NOMO-1 treated with DMSO at 0.1 percent for 48 hours (cell line): Measurements from ENCODE around the gene EIF6.
"Not testable (repeated sequence)": the region's sequence is repeated elsewhere in the genome, so short reads cannot be mapped to it uniquely, and the experiment has no call there.

Experiments used
- DNase-seq: peaks from one replicate; lab custom pipeline; 2025; ENCODE audit not compliant: unreplicated experiment; lab: John Stamatoyannopoulos, UW

Gene EIF6

GRCh38 chr20:35284267-35284991 is at the start of gene EIF6:
EIF6 (minus strand) TSS chr20:35284772; CDS start chr20:35284487, 285 bp downstream.
- peak; percentile 86 for DNase-seq

- DNase-seq: no peak
These were observed 49.0 kb upstream of the EIF6 start for GRCh38 chr20:35333606-35334005.

DNA sequence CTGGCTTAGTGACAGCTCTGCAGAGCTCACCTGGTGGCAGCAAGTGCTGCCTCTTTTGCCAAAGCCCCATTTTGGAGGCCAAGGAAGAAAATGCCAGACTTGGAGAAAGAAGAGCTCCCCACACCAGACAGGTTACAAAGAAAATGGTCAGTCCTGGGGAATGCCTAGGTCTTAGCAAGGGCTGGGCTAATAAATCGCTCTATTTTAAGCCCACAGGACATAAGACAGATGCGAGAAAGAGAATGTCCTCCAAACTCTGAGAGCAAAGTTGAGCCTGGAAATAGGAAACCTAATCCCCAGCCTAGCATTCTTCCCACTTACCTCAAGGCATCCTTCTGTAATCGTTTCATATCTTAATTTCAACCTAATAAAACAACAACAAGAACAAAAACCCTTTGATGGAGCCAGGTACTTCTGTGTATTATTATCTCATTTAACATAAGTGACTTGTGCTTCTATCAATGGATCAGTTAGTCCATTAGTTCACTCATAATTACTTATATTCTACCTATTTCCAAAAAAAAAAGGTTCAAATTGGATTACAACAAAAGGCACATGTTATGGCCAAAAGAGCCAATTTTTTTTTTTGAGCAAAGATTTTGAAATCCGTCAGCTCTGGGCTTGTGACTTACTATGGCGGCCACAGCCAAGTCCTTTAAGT is 48.1 kb upstream of the EIF6 start:
- no peak for DNase-seq

DNA sequence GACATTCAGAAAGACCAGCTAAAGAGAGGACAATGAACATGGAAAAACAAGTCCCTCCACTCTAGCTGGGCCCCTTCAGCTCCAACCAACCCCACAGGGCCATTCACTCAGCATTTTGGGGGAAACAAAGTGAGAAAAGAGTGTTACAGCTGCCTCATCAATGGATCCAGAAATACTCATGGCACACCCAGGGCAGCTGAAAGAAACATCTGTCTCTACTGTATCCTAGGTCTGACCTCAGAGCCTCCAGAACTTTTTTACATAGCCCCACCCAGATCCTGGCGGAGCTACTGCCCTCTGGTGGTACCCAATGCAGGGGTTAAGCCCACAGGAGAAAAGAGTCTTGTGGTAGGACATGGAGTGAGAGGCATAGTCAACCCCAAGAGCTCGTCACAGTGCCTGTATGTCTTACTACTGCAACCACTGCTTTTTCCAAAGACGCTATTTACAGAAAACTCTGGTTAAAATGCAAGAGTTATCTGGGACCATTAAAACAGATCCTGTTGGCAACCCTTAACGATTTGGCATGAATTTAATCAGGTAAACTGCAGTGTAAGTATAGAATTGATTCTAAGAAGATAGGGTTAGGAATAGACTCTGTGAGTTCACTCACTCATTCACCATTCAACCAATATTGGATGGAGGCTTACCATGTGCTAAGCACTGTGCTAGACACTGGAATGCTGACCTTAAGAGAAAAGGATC is 45.0 kb upstream of the EIF6 start:
- DNase-seq: peak; percentile 63

DNA sequence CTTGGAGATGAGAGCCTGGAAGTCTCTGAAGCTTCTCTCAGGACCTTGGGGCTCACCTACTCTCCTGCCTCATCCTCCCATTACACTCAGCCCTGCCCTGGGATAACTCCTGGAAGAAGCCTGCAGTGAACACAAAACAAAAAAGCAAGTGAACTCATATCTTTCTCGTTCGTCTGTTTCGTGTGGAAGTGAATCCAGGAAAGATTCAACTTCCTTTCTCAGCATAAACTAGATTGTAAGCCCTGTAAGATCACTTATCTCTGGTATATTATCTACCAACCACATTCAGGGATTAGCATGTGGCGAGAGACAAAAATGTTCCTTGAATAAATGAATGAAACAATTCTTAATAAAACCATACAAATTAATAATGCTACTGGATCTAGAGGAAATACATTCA is 44.1 kb upstream of the EIF6 start:
- DNase-seq: no peak

GRCh38 chr20:35328095-35328685 is 43.6 kb upstream of the EIF6 start:
- DNase-seq: no peak

GRCh38 chr20:35327074-35327976 is 42.8 kb upstream of the EIF6 start:
- no peak for DNase-seq

DNA sequence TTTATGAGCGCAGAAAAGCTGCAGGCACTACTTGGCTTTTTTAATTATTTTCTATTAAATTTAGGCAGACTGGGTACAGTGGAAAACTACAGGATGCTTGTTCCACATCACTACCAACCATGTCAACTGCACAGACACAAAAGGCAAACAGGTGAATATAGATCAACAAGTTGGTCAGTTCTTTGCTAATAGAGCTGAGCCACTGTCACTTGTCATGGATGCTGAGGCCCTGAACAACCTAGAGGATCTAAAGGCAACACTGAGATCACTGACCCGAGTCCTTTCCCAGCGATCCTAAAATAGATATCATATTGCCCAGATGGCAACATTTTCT is 42.1 kb upstream of the EIF6 start:
- DNase-seq: no peak

DNA sequence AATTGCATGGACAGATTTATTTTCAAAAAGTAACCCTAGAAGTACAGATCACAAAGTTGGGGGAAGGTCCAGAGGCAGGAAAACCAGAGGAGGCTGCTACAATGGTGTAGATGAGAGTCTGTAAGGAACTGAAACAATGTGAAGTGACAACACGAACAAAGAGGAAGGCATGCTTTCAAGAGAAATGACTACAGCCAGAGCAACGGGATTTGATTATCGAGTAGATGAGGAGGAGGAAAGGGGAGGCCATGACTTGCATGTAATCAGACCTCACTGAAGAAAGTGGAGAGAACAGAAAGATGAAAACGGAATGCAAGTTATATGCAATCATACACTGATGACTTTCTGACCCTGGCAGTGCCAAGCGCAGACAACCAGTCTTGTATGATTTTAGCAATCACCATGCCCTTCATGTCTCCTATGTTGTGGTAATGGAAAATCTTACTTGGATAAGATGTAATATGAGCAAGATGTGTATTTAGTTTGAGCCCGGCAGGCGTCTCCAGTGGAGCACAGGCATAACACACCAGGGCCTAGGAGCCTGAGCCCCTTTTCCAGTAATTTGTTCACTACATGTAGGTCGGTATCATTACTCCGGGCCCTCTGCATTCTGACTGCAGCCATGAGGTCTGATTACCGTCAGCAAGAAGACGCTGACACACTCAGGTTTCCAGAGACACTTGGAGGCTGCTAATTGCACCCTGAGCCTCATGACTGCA is 41.6 kb upstream of the EIF6 start:
- DNase-seq: peak; percentile 80

DNA sequence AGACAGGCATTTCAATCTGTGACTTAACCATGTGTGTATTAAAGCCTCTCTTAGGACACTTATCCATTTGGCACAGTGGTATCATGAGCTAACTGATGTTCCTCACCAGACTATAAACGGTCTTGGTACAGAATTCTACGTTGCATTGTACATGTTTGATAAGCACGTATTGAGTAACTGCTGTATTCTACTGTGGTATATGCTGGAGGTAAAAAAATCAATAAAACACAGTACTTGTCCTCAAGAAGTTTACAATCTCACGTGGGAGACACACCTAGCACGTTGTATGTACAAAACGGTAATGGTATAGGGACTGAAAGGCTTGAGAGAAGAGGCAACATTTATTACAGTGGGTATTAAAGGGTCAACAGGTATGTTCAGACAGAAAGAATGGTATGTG is 40.8 kb upstream of the EIF6 start:
- DNase-seq: no peak

DNA sequence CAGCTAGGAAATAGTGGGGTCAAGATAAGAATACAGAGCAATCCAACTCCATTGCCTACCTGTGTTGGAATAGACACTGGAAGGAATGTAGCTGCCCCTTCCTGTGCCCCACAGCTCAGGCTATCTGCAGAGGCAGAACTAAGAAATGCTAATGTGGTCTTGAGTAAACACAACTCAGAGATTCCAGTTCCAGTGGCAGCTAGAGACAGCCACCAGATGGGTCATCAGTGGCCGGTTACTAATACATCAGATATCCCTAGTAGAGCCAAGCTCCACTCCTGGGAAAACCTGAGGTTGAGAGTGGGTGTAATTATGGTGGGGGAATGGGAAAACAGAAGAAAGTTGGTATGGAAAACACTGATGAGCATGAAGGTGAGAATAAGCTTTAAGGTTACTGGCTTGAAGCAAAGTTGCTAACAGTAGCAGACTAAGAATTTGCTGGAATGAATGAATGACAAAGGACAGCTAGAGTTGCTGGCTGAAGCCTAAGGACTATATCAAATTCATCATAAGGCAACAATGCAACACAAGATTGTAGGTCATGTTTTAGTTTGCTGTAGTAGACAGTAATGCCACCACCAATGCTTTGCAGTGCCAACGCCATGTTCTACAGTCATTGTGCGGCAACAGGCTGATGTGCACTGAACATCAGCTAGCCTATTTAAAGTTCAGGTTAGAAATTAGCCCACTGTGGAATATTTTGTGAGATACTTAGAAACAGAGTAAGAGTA is 36.0 kb upstream of the EIF6 start:
- no peak for DNase-seq

DNA sequence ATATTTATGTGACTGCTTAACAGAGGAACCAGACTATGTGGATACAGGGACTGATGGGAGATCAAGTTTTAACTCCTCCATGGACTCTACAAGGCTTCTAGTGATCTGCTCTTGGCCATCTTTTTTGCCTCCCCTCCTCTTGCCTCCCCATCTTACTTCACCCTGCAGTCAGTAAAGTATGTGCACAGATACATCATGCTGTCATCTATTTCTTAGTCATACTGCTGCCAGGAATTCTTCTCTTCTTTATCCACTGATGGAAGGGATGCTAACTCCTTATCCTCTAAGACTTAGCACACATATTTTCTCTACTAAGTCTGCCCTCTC is 35.3 kb upstream of the EIF6 start:
- no peak for DNase-seq

- DNase-seq: no peak
These were observed 34.8 kb upstream of the EIF6 start for GRCh38 chr20:35319192-35319870.

DNA sequence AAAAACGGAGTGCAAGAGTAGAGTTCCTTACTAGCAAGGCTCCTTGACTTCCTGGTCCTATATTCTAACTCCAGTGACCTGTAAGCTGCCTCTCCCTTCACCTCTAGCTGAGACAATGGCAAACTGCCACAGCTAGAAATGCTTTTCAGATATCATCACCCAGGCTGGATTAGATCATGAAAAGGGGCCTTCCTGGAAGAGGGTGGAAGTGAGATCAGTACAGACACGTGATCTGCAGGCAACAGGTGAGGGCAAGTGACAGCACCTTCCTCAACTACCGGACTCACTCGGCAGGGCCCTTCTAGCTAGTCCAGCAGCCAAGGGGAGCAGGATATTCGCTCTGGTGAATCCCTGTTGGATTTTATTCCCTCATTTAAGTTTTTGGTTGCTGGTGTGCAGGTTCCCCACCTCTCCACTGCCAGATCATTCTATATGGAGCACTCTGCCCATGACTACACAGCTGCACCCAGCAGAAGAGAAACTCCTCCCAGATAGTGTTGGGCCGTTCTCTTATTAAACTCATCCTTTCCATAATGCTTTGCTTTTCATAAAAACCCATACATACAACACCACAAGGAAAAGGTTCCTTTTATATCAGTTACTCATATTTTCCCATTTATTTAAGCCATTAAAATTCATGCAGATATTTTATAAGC is 34.1 kb upstream of the EIF6 start:
- no peak for DNase-seq

DNA sequence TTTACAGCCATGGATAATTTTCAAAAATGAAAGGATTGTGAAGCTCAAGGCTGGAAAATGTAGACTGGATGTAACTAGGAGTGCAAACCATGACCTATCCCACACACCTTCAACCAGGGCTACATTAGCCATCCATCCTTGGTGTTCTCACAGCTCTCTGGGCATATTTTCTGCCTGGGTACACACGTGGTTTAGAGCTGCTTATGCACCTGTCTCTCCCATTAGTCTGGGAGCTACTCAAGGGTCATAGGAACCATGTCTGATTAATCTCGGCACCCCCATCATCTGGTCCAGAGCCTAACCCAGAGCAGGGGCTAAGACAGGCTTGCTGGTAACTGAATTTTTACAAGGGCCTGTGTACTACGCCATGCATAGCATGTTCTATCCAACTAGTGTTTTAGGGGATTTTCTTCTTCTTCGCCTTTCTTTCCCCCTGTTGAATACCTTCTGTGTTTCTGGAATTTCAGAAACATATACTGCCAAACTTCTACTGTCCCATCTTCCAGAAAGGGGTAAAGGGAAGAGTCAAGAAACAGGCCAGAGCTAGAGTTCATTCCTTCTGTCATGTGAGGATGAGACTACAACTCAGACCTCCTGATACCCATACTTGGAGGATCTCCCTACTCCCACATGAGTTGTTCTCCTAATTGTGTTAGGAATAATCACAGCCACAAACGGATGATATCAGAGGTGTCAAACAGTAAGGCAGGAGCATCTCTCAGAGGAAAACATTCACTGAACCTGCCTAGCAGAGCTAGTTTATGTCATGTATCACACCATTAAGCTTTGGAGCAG is 33.0 kb upstream of the EIF6 start:
- DNase-seq: no peak

DNA sequence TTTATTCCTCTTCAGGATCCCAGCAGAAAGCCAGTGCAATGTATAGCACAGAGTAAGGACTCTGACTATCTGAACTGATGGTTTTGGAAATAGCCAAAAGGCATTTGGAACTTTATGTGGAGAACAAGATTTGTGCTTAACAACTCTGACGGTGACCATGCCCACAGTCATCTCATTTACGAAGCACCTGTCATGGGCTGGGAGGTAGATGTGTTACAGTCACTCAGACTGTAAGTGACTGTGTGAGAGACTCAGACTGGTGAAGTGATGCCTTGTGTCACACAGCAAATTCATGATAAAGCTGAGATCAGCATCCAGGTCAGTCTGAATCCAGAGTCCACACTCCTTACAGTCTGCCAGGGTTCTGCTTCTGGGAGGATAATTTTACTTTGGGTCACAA is 31.5 kb upstream of the EIF6 start:
- DNase-seq: no peak

- DNase-seq: not testable (repeated sequence)
These were observed 31.1 kb upstream of the EIF6 start for GRCh38 chr20:35315632-35316020.
